ENCODE results near the gene SETSIP. TPM values are rescaled to one million over a fixed set of nuclear protein-coding genes. Genes with fewer than 3 reads are reported as not detected.

The SETSIP gene
- total RNA-seq, 3 donors from 2014 or later (not counting 1 experiment from before 2014, with no cell fraction given) = not detected

GRCh38 chr1:92094595-92094994, 19.4 kb upstream of the SETSIP start:
- no peak overlapping the region for H3K27ac Mint-ChIP-seq
- Histone ChIP-seq H3K4me1 (ENCODE audit: control insufficient read depth, insufficient read depth, low read length) (no peaks in the 10 kb centered on the region), H3K27ac (ENCODE audit: low read length) (no peak overlapping the region), H3K27me3 (ENCODE audit: control insufficient read depth, insufficient read depth, low read length) (no peaks in the 10 kb centered on the region), H3K36me3 (ENCODE audit: control insufficient read depth, insufficient read depth, low read length) (no peaks in the 10 kb centered on the region), H3K9me3 (ENCODE audit: control insufficient read depth, insufficient read depth, low read length) (no peaks in the 10 kb centered on the region), H3K4me3 (ENCODE audit: low read length) (no peak overlapping the region)
- TF ChIP-seq CTCF (IDR thresholded peaks at IDR 0.05) = no peak
- peaks cover 0 to 8% of the 10 kb centered on the region in 2 donors for H3K4me1 Mint-ChIP-seq
- H3K9me3 Mint-ChIP-seq = no peaks in the 10 kb centered on the region
- WGBS (ENCODE audit: insufficient coverage) = no CpG with 5 or more reads among the region's 1 CpG
- H3K27me3 Mint-ChIP-seq (ENCODE audit: low read depth in 2 of 2) = no peaks in the 10 kb centered on the region
- no peak for DNase-seq
- H3K36me3 Mint-ChIP-seq = peaks cover 8% of the 10 kb centered on the region
- no peak for ATAC-seq
- no peak overlapping the region for H3K4me3 Mint-ChIP-seq
- intact Hi-C loops (cut with micrococcal nuclease) = no loop called here

GRCh38 chr1:92094090-92094489, 18.9 kb upstream of the SETSIP start:
- WGBS (ENCODE audit: insufficient coverage) = 94% methylated on average over 2 of the region's 2 CpGs
- Histone ChIP-seq H3K4me1 (ENCODE audit: control insufficient read depth, insufficient read depth, low read length) (no peaks in the 10 kb centered on the region), H3K9me3 (ENCODE audit: control insufficient read depth, insufficient read depth, low read length) (no peaks in the 10 kb centered on the region), H3K36me3 (ENCODE audit: control insufficient read depth, insufficient read depth, low read length) (no peaks in the 10 kb centered on the region), H3K27ac (ENCODE audit: low read length) (no peak overlapping the region), H3K27me3 (ENCODE audit: control insufficient read depth, insufficient read depth, low read length) (no peaks in the 10 kb centered on the region), H3K4me3 (ENCODE audit: low read length) (no peak overlapping the region)
- Mint-ChIP-seq H3K4me3 (no peak overlapping the region), H3K36me3 (peaks cover 8% of the 10 kb centered on the region), H3K9me3 (no peaks in the 10 kb centered on the region), H3K27ac (no peak overlapping the region), H3K27me3 (ENCODE audit: low read depth in 2 of 2) (no peaks in the 10 kb centered on the region), H3K4me1 (peaks cover 0 to 8% of the 10 kb centered on the region in 2 donors)
- no peak for DNase-seq
- no peak for ATAC-seq
- no peak for TF ChIP-seq CTCF (IDR thresholded peaks at IDR 0.05)
- intact Hi-C loops (cut with micrococcal nuclease) = no loop called here

- H3K36me3 Mint-ChIP-seq = no peaks in the 10 kb centered on the region
- intact Hi-C loops (cut with micrococcal nuclease) = no loop called here
- no peak overlapping the region for H3K4me3 Mint-ChIP-seq
- Histone ChIP-seq H3K27ac (ENCODE audit: low read length) (no peak overlapping the region), H3K9me3 (ENCODE audit: control insufficient read depth, insufficient read depth, low read length) (peaks cover under 1% of the 10 kb centered on the region), H3K36me3 (ENCODE audit: control insufficient read depth, insufficient read depth, low read length) (no peaks in the 10 kb centered on the region), H3K4me3 (ENCODE audit: low read length) (no peak overlapping the region), H3K4me1 (ENCODE audit: control insufficient read depth, insufficient read depth, low read length) (no peaks in the 10 kb centered on the region), H3K27me3 (ENCODE audit: control insufficient read depth, insufficient read depth, low read length) (no peaks in the 10 kb centered on the region)
- ATAC-seq = no peak
- no peaks in the 10 kb centered on the region for H3K27me3 Mint-ChIP-seq (ENCODE audit: low read depth in 2 of 2)
- 95% methylated on average over 5 of the region's 5 CpGs for WGBS (ENCODE audit: insufficient coverage)
- no peak for TF ChIP-seq CTCF (IDR thresholded peaks at IDR 0.05)
- peaks cover 0 to 4% of the 10 kb centered on the region in 2 donors for H3K4me1 Mint-ChIP-seq
- H3K27ac Mint-ChIP-seq = no peak overlapping the region
- H3K9me3 Mint-ChIP-seq = no peaks in the 10 kb centered on the region
- DNase-seq = no peak
Measured at GRCh38 chr1:92091625-92092024, 16.4 kb upstream of the SETSIP start.

- Histone ChIP-seq H3K27me3 (ENCODE audit: control insufficient read depth, insufficient read depth, low read length) (no peaks in the 10 kb centered on the region), H3K4me3 (ENCODE audit: low read length) (no peak overlapping the region), H3K9me3 (ENCODE audit: control insufficient read depth, insufficient read depth, low read length) (peaks cover 16% of the 10 kb centered on the region), H3K27ac (ENCODE audit: low read length) (no peak overlapping the region), H3K4me1 (ENCODE audit: control insufficient read depth, insufficient read depth, low read length) (no peaks in the 10 kb centered on the region), H3K36me3 (ENCODE audit: control insufficient read depth, insufficient read depth, low read length) (no peaks in the 10 kb centered on the region)
- H3K4me3 Mint-ChIP-seq = no peak overlapping the region
- H3K4me1 Mint-ChIP-seq = peaks cover 0 to under 1% of the 10 kb centered on the region in 2 donors
- WGBS (ENCODE audit: insufficient coverage) = 91% methylated on average over 1 of the region's 1 CpG
- H3K27ac Mint-ChIP-seq = no peak overlapping the region
- ATAC-seq = no peak
- TF ChIP-seq CTCF (IDR thresholded peaks at IDR 0.05) = no peak
- peaks cover 7% of the 10 kb centered on the region for H3K36me3 Mint-ChIP-seq
- H3K9me3 Mint-ChIP-seq = peaks cover 2 to 7% of the 10 kb centered on the region in 2 donors
- intact Hi-C loops (cut with micrococcal nuclease) = no loop called here
- DNase-seq = no peak
- H3K27me3 Mint-ChIP-seq (ENCODE audit: low read depth in 2 of 2) = no peaks in the 10 kb centered on the region
Measured at GRCh38 chr1:92087542-92087941, 12.3 kb upstream of the SETSIP start.
